ENCODE results near the gene GNG7.
"Not testable (repeated sequence)": the region's sequence is repeated elsewhere in the genome, so short reads cannot be mapped to it uniquely, and the experiment has no call there.

GNG7 gene

GRCh38 chr19:2523630-2524311 lies 178.7 kb downstream of the GNG7 start:
- in situ Hi-C loops (cut with HindIII; ENCODE audit: low sequenced_read_pairs), result no loop called here

- in situ Hi-C loops (cut with HindIII; ENCODE audit: low sequenced_read_pairs), result no loop called here
Measured at GRCh38 chr19:2519482-2519881, 183.0 kb downstream of the GNG7 start.

DNA sequence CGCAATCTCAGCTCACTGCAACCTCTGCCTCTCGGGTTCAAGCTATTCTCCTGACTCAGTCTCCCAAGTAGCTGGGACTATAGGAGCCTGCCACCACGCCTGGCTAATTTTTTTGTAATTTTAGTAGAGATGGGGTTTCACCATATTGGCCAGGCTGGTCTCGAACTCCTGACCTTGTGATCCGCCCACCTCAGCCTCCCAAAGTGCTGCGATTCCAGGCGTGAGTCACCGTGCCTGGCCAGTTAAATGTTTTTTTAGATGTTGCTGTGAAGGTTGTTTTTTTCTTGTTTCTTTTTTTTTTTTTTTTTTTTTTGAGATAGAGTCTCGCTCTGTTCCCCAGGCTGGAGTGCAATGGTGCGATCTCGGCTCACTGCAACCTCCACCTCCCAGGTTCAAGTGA lies 183.6 kb downstream of the GNG7 start:
- in situ Hi-C loops (cut with HindIII; ENCODE audit: low sequenced_read_pairs), result not testable (repeated sequence)

DNA sequence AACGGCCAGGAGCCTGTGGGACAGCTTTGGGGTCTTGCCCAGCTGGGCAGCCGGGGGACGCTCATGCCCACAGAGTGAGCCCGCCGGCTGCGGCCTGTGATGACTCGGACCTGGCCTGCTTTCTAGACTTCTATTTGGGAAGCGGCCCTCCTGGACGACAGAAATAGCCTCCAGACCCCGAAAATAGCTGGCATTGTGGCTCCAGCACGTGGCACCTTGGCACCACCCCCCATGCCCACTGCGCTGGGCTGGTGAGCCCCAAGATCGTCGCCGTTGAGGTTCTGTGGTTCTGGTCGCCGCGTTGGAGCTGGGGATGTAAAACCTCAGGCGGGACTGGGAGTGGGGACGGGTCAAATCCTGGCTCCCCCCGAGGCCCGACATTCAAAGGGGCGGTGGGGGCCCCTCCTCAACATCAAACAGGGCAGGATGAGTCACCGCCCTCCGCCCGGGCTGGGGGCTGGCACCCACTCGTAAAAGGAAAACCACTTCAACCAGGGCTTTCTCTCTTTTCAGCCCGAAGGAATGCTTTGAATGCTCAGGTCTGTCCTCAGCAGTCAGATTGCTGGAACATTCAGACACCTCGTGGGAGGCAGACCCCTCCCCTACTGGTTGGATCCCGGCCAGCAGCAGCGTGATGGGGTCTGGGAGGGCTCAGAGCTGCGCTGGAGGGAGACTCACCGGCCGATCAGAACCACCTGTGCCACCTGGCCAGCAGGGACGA lies 184.5 kb downstream of the GNG7 start:
- in situ Hi-C loops (cut with HindIII; ENCODE audit: low sequenced_read_pairs), result no loop called here

GRCh38 chr19:2516727-2517126 lies 185.8 kb downstream of the GNG7 start:
- in situ Hi-C loops (cut with HindIII; ENCODE audit: low sequenced_read_pairs), result no loop called here

- in situ Hi-C loops (cut with HindIII; ENCODE audit: low sequenced_read_pairs), result no loop called here
Measured at GRCh38 chr19:2514981-2515518, 187.4 kb downstream of the GNG7 start.

- in situ Hi-C loops (cut with HindIII; ENCODE audit: low sequenced_read_pairs), result no loop called here
Measured at GRCh38 chr19:2512523-2513431, 189.7 kb downstream of the GNG7 start.

DNA sequence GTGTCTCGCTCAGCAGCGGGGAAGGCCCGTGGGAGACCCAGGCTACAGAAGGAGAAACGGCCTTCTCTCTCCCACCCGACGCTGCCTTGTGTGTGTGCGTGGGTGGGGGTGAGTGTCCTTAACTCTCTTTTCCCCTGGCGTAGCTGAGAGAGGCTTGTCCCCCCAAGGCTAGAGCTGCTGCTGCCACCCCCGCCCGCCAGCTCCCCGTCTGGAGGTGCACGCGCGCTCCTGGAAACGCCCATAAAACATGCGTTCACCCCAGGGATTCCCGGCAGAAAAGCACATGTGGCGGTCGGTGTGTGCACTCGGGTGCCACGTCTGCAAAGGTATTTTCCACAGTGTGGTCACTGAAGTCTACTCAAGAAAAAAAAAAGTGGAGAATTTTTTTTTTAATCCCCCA lies 190.5 kb downstream of the GNG7 start:
- in situ Hi-C loops (cut with HindIII; ENCODE audit: low sequenced_read_pairs), result no loop called here

- in situ Hi-C loops (cut with HindIII; ENCODE audit: low sequenced_read_pairs), result no loop called here
Measured at GRCh38 chr19:2511570-2511969, 190.9 kb downstream of the GNG7 start.

DNA sequence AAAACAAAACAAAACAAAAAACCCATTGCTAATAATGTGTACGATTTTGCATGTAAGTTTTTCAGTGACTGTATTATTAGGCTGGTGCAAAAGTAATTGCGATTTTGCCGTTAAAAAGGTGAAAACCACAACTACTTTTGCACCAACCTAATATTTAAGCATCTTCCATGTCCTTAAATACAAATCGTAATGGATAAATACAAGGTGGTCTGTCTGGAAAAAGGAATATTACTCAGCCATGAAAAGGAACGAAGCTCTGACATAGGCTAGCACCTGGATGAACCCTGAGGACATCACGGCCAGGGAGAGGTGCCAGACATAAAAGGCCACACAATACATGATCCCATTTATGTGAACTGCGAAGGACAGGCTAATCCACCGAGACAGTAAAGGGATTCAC lies 193.4 kb downstream of the GNG7 start:
- in situ Hi-C loops (cut with HindIII; ENCODE audit: low sequenced_read_pairs), result no loop called here

- in situ Hi-C loops (cut with HindIII; ENCODE audit: low sequenced_read_pairs), result no loop called here
Measured at GRCh38 chr19:2507109-2507508, 195.4 kb downstream of the GNG7 start.

DNA sequence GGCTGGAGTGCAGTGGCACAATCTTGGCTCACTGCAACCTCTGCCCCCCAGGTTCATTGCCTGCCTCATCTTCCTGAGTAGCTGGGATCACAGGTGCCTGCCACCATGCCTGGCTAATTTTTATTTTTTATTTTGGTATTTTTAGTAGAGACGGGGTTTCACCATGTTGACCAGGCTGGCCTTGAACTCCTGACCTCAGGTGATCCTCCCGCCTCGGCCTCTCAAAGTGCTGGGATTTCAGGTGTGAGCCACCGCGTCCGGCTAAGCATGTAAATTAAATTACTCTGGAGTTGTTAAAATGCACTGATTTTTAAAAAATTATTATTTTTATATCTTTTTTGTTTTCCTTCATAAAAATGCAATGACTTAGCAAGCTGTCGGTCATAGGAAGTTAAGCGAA lies 195.8 kb downstream of the GNG7 start:
- in situ Hi-C loops (cut with HindIII; ENCODE audit: low sequenced_read_pairs), result not testable (repeated sequence)

- in situ Hi-C loops (cut with HindIII; ENCODE audit: low sequenced_read_pairs), result no loop called here
Measured at GRCh38 chr19:2503521-2504109, 198.9 kb downstream of the GNG7 start.

- in situ Hi-C loops (cut with HindIII; ENCODE audit: low sequenced_read_pairs), result no loop called here
Measured at GRCh38 chr19:2500841-2501261, 201.6 kb downstream of the GNG7 start.

DNA sequence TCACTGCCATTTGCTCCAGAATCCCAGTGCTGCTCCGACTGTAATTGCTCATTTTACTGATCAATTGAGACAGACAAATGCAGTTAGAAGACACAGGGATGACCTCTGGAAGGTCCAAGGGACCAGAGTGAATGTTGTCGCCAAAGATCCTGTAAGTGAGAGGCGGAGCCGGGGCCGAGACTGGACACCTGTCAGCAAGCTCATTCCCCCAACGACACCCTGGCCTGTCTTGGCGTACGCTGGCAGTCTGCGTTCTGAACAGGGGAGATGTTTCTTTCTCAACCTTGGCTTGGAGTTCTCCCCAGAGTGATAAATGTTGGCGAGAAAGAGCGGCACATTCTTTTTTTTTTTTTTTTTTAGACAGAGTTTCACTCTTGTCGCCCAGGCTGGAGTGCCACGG lies 202.3 kb downstream of the GNG7 start:
- in situ Hi-C loops (cut with HindIII; ENCODE audit: low sequenced_read_pairs), result no loop called here

- in situ Hi-C loops (cut with HindIII; ENCODE audit: low sequenced_read_pairs), result no loop called here
Measured at GRCh38 chr19:2497186-2497585, 205.3 kb downstream of the GNG7 start.

- in situ Hi-C loops (cut with HindIII; ENCODE audit: low sequenced_read_pairs), result no loop called here
Measured at GRCh38 chr19:2495651-2496316, 206.7 kb downstream of the GNG7 start.

GRCh38 chr19:2495130-2495641 lies 207.3 kb downstream of the GNG7 start:
- in situ Hi-C loops (cut with HindIII; ENCODE audit: low sequenced_read_pairs), result no loop called here

DNA sequence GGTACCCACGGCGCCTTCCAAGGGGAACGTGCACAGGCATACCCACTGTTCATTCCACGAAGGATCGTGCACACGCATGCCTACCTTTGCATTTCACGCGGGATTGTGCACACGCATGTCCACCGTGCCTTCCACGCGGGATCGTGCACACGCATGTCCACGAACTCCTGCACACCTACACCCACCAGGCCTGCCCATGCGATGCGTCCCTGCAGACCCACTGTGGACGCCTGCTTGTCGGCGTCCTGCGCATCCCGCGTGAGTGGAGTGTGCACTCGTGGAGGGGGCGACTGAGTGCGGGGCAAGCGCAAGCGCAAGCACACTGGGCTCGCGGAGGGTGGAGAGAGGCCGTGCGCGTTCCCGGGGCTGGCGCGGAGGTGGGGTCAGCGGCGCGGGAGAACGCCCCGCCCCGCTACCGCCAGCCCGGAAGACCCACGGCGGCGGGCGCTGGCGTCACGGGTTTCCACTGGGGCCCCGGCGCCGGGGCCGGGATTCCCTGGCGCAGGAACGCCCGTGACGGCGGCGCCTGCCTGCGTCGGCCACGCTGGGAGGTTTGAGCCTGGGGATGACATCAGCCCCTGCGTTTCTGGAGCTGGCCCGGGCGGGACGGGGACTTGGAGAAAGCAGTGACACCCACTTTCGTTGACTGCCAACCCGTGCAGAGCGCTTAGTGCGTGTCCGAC lies 207.9 kb downstream of the GNG7 start:
- in situ Hi-C loops (cut with HindIII; ENCODE audit: low sequenced_read_pairs), result no loop called here

- in situ Hi-C loops (cut with HindIII; ENCODE audit: low sequenced_read_pairs), result no loop called here
Measured at GRCh38 chr19:2494084-2494446, 208.4 kb downstream of the GNG7 start.
